Measurements from ENCODE around the gene HIVEP2.

The HIVEP2 gene

DNA sequence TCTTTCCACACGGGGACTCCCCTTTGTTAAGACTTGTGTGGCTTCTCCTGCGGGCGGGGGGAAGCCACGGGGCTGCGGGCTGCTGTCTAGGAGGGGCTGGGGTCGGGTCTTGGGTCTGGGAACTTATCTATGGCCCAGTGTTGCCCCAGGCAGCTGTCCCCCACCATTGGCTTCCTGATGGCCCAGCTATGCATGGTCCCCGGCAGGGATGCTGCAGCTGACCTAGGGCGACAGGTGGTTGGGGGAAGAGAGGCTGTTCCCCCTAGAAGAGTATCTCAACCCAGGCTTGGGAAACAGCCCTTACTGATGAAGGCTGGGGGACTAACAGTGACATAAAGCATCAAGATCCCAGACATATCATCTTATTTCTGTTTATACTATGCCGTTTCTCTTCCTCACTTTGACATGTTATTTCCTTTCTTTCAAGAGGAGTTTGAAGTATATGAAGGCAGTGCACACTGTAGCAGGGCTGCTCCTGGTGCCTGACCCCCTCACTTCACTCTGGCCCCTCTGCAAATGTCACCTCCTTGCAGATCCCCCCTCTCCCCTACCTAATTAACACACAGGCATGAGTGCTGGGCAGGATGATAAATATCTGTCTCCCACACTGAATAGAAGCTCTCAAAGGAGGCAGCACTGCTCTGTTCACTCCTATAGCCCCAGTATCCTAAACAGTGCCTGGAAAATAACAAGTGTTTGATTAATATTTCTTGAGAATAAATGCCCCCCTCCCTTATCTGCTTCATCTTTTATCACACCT lies 87.0 kb downstream of the HIVEP2 start:
- no peak for DNase-seq

DNA sequence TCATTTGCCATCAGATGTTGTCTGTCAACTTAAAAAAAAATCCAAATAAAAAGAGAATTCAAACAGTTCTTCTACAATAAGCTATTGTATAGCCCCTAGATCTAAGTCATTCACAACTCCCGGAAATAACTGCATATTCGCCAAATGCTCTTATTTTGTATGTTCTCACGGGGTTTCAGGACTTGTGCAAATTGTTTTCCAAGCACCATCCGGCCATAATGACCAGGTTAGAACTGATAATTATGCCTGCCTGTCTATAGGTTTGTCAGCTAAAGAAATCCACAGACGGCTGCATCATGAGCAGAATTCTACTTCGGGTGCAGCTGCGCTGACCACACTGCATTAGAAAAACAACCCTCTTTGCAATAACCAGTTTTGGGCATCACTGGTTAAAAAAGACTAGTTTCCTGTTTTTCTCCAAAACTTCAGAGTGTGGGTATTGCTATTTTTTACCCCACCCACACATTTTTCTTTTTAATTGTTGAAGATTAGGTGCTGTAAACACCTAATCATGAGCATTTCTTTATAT lies 87.7 kb downstream of the HIVEP2 start:
- peak; percentile 51 for DNase-seq

DNA sequence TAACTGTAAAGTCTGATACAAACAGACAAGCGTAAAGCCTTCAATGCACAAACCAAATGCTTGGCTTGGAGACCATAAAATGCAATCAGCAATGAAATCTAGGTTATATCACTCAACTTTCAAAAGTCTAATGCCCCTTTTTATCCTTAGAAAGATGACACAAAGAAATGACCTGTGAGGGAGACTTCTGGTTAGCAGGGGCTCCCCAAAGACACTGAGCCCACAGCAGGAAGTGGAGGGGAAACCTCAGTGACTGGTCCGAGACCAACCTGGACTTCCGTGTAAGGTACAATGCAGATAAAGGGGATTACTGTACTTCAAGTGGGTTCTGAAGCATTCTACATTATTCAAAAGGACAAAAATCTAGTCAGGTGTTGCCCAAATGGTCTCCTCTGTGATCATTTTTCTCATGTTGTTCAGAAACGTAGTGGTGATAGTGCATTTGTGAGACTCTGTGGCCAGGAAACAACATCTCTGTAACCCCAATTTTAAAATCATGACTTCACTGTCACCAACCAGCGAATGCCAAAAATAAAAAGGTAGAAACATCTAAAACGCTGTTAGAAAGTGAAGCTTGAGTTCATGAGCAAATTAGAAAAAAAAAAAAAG lies 88.2 kb downstream of the HIVEP2 start:
- DNase-seq, result no peak

GRCh38 chr6:142855893-142856623 lies 88.9 kb downstream of the HIVEP2 start:
- DNase-seq, result peak; percentile 72

- no peak for DNase-seq
These were observed 90.1 kb downstream of the HIVEP2 start for GRCh38 chr6:142854589-142855488.

GRCh38 chr6:142853244-142854180 lies 91.5 kb downstream of the HIVEP2 start:
- no peak for DNase-seq

DNA sequence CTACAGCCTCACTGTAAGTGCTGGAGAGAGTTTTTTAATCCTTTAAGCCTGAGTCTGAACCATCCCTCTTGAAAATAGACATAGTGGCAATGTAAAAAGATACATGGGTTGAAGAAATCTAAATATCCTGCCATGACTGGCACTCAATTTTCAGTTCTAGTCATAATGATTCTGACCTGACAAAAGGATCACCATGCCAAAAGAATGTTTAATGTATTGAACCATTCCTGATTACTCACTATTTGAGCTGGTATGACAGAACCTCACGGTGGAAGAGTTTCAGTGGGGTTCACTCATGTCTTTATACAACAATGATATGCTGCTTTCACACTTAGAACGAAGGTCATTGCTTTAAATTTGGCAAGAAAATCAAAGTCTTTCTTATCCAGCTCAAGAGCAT lies 93.4 kb downstream of the HIVEP2 start:
- DNase-seq, result no peak

DNA sequence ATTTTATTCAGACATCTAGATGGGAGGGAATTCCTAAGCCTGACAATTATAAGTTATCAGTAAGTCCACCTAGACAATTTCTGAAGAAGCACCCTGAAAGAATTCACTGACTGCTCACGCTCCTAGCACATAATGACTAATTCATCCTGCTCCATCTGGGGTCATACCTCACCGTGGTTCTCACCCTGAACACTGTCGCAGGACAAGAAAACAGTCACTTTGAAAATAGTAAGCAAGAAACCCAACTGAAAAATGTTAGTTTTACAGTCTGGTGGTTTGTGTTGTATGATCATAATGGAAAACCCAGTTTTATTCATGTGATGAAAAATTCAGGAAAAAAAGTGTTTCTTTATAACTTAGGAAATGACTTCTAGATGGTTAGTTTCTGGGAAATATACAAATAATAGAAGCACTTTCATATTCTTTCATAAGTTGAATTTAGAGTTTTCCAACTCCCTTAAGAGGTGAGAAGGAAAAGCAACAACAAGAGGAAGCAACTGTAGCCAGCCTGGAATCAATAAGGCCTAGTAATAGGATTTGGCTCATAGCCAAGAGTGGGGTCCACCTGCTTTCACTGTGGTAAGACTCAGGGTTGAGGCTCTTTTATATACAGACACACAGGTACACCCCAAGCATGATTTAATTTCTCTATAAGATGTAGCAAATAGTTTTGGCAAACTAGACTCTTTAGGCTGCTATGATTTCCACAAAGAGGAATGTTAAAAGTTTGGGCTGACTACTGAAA lies 94.1 kb downstream of the HIVEP2 start:
- DNase-seq, result no peak

- DNase-seq, result no peak
These were observed 96.0 kb downstream of the HIVEP2 start for GRCh38 chr6:142848976-142849375.

DNA sequence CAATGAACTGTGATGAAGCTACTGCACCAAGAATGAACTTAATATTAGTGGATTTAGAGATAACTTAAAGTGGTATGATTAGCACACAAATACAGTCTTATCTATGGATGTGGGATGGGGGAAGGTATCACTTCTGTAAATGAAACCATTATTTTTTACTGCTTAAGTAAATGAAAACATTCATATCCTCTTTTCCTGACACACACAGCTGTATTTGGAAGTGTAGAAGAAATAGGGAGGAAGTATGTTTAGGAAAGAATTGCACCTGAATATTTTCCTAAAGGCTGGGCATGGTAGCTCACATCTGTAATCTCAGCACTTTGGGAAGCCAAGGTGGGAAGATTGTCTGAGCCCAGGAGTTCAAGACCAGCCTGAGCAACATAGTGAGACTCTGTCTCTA lies 96.8 kb downstream of the HIVEP2 start:
- no peak for DNase-seq

DNA sequence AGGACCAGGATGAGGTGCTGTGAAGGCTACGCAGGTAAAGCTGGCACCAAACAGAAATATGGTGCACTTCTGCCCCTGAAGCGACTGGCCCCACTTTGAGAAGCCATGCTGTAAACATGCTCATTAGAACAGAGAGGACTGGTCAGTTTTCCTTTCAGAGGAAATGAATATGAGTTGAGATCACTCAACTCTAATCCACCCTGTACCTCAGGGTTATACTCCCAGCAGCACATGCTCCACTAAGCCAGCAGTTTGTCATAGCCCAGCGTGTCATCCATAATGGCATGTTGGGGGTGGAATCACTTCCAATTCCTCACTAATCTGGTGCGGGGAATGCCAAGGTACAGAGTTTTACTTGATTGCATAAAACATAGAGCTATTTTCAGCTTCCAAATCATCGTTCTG lies 98.1 kb downstream of the HIVEP2 start:
- no peak for DNase-seq

DNA sequence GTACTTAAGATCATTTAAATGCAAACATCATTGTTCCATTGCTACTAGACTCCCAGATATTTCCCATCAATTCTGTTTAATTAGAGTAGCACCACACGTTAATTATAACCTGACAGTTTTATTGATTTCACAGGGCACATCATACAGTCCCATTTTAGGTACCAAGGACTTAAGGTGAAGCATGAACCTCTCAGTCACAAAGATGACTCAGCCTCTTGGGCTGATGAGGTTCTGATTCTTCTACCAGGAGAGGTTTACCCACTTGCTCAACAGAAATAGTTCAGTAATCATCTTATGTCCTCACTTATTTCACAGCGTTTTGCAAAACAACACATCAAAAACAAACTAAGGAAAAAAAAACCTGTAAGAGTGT lies 98.5 kb downstream of the HIVEP2 start:
- no peak for DNase-seq

- DNase-seq, result peak; percentile 63
These were observed 99.1 kb downstream of the HIVEP2 start for GRCh38 chr6:142845624-142846458.

- DNase-seq, result no peak
These were observed 99.8 kb downstream of the HIVEP2 start for GRCh38 chr6:142845143-142845571.

DNA sequence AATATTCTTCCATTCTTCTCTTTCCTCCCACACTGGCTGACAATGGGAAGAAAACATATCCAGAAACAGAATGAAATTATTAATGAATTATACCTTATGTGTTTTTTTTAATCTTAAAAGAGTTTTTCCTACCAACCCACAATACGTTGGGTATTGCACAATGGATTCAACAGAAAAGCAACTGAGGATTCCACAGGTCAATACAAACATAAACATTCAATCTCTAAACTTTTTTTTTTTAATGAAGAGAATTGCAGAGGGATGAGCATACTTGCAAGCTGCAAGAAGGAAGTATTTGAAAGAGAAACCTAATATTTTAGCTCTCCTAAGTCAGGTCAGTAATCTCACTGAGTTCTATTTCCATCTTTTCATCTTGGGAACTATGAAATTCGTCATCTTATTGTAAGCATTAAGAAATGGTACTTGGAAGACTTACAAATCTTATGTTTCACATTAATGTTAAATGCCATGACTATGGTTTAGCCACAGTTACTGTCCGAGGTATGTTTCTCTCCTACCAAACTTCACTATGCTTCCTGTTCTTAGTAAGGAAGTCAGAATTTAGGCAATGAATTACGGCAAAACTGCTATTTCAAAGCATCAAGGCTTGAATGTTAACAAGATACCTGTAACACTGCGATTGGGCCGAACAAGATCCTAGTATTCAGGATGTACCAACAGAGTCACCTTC lies 100.8 kb downstream of the HIVEP2 start:
- DNase-seq, result no peak

GRCh38 chr6:142843361-142843760 lies 101.6 kb downstream of the HIVEP2 start:
- DNase-seq, result no peak

- DNase-seq, result no peak
These were observed 102.3 kb downstream of the HIVEP2 start for GRCh38 chr6:142842418-142843261.

GRCh38 chr6:142841915-142842314 lies 103.1 kb downstream of the HIVEP2 start:
- no peak for DNase-seq
